HG03066 (cell line): ENCODE data around the gene TH.

Source experiments
- ATAC-seq: cut with Tn5 transposase; IDR thresholded peaks from one replicate; pipeline ENCODE4 v1.9.1; 2021; ENCODE audit warnings: low read depth; ENCODE audit not compliant: unreplicated experiment

The TH gene

DNA sequence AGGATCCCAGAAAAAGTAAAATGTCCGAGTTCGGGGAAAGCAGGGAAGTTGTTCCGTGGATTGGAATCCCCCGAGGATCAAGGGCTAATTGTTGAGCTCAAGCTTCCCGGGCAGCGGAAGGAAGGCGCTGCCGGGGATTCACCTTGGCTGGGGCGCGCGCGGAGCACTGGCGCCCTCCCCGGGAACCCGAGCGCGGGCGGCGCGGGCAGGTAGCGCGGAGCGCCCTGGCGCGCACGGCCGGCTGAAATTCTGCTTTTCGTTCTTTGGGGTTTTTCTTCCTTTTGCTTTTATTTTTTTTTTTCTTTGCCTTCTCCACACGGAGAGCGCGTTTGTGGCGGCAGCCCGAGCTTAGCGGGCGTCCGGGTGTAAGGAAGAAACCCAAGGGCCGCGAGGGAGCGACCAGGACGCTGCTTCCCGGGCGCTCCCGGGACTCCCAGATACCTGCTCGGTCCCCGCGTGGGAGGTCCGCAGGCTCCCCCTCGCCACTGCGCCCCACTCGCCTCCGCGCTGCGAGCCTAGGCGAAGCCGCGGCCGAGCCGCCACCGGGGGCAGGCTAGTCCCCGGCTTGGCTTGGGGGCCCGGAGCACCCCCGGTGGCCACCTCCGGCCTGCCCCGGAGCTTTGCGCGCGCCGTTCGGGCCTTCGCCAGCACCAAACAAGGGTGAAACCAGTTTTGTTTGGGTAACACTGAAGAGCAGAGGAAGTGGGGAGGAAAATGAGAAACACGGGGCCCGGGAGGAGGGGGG, 27.6 kb downstream of the TH start:
- ATAC-seq = no peak

DNA sequence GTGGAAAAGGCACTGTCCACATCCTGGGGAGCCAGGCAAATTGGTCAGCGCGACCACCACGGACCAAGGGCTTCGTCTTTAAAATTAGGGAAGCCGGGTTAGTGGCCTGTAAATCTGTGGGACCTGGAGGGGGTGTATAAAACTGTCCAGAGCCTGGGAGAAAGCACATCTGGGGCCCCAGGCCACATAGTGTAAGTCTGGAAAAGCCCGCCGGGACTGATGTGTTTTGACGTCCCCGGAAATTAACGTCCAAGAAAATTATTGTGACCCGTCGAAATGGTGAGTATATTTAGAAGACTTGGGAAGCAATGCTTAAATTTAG, 28.2 kb downstream of the TH start:
- ATAC-seq = no peak

DNA sequence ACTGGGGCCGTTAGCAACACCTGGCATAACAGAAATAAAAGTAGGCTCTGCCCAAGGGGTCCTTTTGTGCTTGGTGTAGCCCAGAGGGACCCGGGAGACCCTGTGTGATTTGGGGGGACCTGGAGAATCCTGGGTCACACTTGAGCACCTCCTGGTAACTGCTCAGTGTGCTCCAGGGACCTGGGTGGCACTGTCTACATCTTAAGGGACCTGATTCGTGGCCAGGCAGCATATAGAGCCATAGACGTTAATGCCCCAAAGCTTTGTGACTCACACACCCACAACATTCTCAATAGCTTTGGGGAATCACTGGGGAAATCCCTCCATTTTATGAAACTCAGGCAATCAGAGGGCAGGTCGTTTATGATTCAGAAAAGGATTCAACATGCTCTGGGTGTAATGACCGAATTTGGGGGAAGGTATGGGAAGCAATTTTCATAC, 28.8 kb downstream of the TH start:
- no peak for ATAC-seq

DNA sequence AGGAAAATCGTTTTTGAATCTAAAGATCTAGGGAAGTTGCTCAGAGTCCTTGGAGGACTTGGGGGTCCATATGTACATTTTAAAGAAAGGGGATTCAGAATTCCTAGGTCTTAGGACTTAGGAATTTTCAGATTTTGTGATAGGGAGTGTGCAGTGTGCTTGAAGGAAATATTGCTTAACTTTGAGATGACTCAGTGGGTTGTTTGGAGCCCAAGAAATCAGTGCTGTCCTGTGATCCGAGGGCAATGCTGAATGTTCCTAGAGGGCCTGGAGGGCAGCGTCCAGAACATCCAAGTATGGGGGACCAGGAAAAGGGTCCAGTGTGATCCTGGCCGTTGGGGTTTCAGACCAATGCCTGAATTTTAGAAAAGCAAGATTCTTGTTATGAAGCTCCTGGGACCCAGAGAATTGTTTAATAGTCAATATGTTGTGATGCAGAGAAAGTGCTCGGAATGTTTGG, 29.3 kb downstream of the TH start:
- ATAC-seq = no peak

DNA sequence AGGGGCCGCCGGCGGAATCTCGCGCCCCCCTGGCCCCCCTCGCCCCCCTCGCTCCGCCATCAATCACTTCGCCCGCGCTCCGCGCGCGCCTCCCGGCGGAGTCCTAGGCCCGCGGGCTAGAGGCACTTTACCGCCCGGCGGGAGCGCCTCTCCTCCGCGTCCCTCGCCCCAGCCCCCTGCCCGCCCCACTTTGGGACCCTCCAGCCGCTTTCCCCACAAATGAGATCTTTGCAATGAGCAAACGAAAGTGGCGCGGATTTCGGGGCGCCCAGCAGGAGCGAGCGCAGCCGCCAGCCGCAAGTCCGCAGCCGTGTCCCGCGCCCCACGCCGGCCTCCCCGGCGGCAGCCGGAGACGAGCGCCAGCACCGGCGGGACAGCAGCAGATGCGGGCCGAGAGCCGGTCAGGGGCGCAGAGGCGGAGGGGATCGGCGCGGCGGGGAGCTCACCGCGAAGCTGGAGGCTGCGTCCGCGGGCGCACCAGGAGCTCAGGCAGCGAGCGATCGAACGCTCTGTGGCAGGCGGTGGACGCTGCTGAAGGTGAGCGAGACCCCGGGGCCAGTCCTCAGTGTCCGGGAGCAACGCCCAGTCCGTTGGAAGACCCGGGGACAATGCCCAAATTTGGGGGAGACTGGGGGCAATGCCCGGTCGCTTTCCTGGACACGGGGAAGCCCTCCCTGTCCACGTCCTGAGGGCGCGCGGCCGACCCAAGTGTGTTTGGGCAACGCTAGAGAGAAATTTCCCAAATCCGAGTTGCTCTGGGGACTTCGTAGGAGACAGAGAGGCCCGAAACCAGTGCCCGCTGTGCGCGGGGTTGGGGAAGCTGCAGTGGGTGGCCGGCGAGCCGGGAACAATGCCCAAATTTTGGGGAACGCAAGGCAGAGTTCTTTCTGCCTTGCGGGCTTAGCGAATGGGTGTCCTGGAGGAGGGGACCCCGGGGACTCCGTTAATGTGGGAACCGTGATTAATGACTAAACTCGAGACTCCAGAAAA, 30.9 kb downstream of the TH start:
- ATAC-seq = no peak

DNA sequence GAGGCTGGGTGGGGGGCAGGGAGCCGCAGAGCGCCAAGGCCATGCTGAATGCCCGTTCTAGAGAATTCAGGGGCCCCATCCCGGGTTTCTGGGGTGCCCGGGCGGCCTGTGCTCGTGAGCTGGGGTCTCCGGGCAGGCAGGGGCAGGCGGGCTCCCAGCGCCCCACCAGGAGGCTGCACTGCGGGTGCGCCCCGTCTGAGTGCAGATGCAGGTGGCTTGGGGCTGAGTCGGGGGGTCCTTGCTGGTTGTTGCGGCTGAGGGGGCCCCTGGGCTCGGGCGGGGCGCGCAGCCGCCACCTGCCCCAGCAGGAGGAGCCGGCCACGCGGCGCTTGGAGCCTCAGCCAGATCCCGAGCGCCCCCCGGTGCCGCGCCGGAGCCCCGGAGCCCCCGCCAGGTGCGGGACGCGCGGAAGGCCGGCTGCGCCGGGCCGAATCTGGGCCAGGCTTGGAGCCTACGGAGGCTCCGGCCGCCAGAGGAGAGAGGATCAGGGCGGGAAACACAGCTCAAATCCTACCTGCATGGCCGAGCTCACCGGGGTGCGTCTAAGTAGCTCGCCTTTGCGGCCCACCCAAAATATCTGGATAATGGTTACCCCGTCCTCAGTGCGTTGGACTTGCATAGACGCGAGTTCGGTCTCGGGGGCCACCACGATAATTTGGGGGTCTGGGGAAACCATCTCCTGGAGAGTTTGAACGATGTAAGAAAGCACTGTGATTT, 31.8 kb downstream of the TH start:
- ATAC-seq = no peak

DNA sequence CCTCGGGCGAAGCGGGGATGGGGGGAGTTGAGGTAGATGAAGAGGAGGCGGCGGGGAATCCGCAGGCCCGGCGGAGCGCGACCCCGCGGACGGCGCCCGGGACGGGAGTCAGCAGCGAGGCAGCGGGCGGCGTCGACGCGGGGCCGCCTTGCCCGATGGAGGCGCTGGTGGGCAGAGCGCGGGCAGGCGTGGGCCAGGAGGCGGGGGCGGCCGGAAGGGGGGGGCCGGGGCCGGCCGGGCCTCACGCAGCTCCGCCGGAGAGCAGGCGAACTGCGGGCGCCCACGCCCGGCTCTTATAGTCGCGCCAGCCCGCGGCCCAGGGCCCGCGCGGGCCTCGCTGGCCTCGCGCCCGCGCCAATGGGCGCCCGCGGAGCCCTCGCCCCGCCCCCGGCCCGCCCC, 32.5 kb downstream of the TH start, which contains the start of gene IGF2:
Gene IGF2 (minus strand): TSS at position 267 of the 399 bp plus-strand sequence. CDS start 3,866 bp downstream, outside the sequence.
- no peak for ATAC-seq

DNA sequence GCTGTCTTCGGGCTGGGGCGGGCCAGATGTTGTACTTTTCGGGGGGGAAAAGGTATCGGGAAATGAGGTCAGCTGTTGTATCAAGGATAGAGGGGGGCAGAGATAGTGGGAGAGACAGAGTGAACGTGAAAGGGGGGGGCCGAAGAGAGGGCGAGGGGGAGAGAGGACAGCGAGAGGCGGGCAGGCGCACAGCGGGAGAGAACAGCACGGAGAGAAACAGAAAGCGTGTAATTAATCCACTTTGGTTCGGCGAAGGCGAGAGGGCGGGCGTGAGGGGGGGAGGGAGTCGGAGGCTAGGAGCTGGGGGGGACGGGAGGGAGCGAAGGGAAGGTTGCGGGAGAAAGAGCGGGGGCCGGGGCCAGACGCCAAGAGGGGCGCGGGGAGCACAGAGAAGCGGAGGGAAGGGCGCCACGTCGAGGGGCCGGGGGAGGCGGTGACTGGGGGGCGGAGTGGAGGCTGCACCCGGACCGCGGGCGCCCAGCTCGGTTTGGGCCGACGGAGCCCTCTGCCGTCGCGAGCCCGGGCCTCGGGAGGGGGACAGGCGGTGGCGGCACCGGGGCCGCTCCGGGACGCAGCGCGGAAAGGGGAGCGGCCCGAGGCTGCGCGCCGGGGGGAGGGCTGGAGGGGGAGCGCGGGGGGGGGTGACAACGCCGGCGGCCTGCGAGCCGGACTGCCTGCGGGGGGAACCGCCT, 33.0 kb downstream of the TH start:
- ATAC-seq = no peak

DNA sequence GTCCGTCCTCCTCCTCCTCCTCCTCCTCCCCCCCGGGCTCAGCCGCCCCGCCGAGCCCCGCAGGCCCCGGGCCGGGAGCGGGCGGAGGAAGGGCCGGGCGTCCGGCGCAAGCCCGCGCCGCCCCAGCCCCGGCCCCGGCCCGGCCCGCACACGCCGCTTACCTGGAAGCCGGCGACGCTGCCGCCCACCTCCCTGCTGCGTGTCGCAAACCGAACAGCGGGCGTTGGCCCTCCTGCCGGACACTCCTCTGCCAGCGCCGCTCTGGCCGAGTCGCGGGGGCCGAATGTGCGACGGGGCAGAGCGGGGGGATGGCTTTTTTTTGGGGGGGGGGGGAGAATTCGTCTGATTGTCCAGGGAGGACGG, 33.6 kb downstream of the TH start:
- no peak for ATAC-seq

DNA sequence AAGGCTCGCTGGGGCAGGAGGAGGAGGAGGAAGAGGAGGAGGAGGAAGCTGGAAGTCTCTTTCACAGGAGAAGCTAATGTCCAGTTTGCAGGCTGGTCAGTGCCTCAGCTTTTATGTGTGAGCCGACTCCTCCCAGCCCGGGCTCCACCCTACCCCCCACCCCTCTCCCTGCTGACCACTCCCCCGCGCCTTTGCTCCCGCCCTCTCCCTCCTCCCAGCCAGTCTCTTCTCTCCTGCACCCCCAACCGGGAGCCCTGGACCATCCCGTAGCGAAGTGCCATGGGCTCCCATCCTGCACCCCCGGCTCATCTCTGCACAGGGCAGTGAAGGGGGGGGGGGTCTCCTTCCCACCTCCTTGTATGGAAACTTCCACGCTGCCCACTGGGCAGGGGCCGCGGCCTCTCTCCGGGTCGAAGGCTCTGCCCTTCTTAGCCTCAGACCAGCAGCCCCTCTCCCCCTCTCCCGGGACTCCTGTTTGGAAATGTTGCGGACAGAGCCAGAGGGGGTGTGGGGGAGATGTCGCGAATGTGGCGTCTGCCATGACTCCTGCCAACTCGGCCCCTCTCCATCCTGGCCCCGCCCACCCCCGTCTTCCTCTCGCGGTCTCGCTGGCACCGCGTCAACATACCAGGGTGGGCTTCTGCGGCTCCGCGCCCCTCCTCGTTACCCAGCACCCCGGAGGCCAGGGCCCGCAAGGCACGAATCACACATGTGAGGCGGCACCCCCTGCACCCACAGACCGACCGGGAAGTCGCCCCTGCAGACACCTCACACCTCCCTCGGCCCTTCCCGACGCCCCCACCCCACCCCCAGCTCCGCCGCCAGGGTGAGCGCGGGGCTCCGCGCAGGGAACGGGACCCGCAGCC, 34.2 kb downstream of the TH start:
- ATAC-seq = no peak

DNA sequence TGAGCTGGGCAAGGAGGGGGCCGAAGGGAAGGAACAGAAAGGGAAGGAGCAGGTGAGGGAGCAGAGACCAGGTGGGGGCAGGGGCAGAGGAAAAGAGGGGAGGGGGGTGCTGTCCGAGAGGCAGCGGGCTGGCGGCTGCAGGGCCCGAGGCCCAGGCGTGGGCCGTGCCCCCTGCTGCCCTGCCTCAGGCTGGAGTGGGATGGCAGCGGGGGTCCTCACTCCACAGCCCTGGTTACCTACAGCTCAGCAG, 34.7 kb downstream of the TH start:
- ATAC-seq = no peak

DNA sequence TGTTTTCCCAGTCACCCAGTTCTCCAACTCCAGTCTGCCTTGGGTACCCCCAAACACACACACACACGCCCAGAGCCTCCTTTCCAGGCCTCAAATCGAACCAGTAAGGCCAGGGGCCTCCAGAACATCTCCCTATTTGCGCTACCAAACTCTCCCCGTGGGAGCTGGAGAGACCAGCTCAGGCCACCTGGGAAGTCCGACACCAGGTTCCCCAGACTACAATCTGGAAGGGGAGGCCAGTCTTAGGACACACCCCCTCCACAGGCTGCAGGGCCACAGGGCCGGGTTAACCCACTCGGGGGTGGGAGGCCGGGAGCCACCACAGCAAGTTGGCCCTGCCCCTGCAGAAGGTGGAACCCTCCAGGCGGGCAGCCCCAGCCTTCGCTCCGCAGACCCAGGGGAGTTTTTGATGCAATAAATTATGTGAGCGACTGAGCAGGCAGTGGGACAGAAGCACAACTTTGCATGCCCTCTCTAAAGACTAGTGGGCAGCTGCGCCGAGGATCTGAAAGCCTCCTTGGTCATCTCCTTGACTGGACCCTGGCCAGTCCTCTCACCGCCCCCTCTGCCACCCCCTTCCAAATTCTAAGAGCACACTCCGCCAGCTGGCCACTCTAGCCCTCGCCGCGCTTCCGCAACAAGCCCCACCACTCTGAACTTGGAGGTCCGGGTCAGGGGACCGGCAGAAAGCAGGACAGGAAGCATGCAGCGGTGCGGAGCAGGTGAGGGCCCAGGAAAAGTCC, 35.2 kb downstream of the TH start:
- ATAC-seq = no peak

DNA sequence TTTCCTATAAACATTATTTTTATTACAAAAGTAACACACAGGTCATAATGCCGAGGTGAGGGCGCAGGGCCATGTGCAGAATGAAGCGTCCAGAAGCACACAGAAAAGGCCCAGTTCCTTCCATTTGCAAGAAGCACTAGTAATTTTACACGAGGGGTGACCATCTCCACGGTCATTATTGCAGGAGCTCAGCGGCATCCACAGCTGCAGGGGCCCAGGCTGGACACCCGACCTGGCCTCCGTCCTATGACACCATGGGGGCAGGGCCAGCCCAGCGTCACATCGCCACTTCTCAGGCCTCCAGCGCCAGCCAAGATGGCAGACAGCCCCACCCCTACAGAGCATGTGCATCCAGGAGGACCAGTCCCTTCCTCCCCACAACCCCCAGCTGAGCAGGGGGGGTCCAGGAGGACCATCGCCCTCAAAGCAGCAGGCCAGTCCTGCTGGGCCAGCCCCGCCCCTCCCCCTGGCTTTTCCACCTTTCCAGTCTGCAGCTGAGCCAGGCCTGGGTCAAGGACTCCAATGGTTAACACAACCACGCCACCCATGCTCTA, 35.9 kb downstream of the TH start:
- no peak for ATAC-seq

DNA sequence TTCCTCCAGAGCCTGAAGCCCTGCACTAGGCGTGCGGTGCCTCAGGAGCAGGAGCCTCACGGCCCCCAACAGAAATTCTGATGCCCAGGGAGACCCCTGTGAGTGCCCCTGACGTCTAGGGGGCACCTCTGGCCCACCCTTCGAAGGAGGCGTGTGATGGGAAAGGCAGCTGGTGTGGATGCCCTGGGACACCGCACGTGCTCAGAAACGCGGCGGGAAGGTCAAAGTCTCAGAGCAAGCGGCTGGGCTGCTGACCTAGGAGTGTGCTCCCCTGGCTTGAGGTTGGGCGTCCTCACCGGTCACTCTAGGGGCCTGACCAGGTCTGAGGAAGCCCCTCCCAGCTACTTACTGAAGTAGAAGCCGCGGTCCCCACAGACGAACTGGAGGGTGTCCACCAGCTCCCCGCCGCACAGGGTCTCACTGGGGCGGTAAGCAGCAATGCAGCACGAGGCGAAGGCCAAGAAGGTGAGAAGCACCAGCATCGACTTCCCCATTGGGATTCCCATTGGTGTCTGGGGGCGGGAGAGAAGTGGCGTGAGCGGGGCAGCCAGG, 36.5 kb downstream of the TH start:
- ATAC-seq = no peak

DNA sequence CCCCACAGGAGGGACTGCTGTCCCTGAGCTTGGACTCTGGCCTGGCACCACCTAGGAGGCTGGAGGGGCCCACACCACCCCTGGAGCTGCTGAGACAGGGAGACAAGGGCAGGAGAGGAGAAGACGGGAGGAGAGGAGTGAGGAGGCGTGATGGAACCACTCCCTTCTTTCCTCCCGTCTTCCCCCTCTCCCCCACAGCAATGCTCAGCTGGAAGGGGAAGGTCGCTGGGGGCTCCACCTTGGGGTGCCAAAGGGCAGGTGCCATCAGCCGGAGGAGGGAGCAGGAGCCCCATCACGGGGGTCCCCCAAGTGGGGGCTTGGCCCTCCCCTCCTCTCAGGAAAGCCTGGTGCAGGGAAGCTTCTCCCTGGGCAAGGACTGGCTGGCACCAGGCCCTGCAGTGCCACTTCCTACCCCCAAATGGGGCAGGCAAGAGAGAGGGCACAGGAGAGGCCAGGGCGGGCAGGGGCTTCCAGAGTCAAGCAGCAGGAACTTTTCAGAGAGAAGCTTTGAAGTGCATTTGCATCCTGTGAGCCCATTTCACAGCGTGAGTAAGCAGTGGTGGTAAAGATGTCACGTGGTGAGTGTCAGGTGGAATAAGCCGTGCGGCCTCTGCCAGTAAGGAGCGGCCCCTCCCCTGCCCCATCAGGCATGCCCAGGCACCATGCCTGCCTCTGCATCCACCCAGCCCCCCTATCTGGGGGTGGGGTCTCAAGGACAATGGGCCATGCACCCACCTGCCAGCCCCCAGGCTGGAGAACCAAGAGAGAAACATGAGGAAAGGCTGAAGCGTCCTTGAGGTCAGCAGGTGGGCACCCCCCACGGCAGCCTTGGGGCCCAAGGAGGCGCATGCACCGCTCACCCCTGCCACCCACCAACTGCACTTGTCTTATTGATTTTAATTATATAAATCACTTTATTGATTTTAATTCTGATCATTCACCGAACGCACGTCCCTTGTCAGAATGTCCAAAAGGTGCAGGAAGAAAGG, 37.3 kb downstream of the TH start:
- ATAC-seq = no peak

DNA sequence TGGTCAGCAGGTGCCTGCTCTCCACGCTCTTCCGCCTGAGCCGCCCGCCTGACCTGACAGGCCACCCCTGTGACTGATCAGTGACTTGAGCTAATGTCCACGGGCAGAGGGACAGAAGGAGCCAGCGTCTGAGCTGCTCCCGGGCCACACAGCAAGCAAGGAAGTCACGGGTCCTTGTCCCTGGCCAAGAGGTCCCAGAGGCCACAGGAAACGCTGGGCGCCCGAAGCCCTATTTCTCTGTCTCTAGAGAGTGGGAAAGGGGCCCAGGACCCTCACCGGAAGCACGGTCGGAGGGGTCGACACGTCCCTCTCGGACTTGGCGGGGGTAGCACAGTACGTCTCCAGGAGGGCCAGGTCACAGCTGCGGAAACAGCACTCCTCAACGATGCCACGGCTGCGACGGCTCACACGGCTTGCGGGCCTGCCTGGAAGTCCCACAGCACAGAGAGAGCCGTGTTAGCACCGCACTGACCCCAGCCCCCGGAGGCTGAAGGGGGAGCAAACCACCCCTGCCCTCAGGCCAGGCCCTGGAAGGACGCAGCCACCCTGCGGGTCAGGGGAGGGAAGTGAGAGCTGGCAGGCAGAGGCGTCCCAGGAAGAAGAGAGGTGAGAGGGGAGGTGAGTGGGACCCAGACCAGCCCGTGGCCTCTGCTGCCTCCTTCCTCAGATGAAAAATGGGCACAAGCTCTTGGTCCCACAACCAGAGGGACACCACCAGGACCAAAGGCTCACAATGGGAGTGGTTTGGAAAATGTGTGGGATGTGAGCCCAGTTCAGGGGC, 38.2 kb downstream of the TH start:
- ATAC-seq = no peak

DNA sequence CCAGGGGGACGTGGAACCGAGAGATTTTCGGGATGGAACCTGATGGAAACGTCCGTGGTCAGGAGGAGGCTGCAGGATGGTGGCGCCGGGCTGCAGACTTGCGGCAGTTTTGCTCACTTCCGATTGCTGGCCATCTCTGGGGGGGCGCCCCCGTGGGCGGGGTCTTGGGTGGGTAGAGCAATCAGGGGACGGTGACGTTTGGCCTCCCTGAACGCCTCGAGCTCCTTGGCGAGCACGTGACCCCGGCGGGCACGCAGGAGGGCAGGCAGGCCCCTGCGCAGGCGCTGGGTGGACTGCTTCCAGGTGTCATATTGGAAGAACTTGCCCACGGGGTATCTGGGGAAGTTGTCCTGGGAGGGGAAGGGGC, 38.8 kb downstream of the TH start:
- no peak for ATAC-seq
